PC-9 (cell line): ENCODE results near the gene PIPOX. TPM values are rescaled to one million over a fixed set of nuclear protein-coding genes. Genes with fewer than 3 reads are reported as not detected.

Experiments
- BruUV-seq: library from RNA; stranded (reverse); fragments of 400-500 nt; replicated peaks from 2 replicates; lab custom pipeline; 2021; lab: Mats Ljungman, UMichigan
- CTCF ChIA-PET: fragments of 300-600 bp; sonication (Branson Sonifier 250); formaldehyde crosslinking; loops from one replicate; lab custom pipeline; 2022; ENCODE audit warnings: antibody characterized with exemption; lab: Charles Lee
- POLR2A ChIA-PET: fragments of 300-600 bp; sonication (Branson Sonifier 250); formaldehyde crosslinking; loops from one replicate; lab custom pipeline; 2022; ENCODE audit warnings: antibody characterized with exemption; ENCODE audit not compliant: unreplicated experiment; lab: Charles Lee
- DNase-seq, 2 experiments: peaks; one replicate each; pipeline versions ENCODE4 v3.0.0 to v3.0.0-alpha.2; 2015 to 2022; ENCODE audit warnings: mixed read lengths in 1 of 2
- H2AFZ ChIP-seq: fragments of 200-600 bp; sonication (generic); 2 replicates; pipeline ENCODE4 v1.8.1; 2017; ENCODE audit warnings: antibody characterized with exemption
- H3F3A ChIP-seq: fragments of 200-600 bp; sonication (generic); 2 replicates; pipeline ENCODE4 v1.8.1; 2017; ENCODE audit warnings: antibody characterized with exemption, mild to moderate bottlenecking, low read depth; ENCODE audit not compliant: insufficient read depth
- H3K27ac ChIP-seq: fragments of 200-600 bp; sonication (generic); 2 replicates; pipeline ENCODE4 v1.6.1; 2016; ENCODE audit warnings: mixed run types
- H3K27me3 ChIP-seq: fragments of 200-600 bp; sonication (generic); 2 replicates; pipeline ENCODE4 v1.6.1; 2016; ENCODE audit warnings: low read depth, mixed run types; ENCODE audit not compliant: insufficient read depth
- H3K36me3 ChIP-seq: fragments of 200-600 bp; sonication (generic); 2 replicates; pipeline ENCODE4 v1.6.1; 2016; ENCODE audit warnings: low read depth, mixed run types
- H3K4me1 ChIP-seq: fragments of 200-600 bp; sonication (generic); replicated peaks from 2 replicates; pipeline ENCODE4 v1.6.1; 2016; ENCODE audit warnings: mixed run types; ENCODE audit not compliant: insufficient read depth
- H3K4me2 ChIP-seq: fragments of 200-600 bp; sonication (generic); 2 replicates; pipeline ENCODE4 v1.6.1; 2017; ENCODE audit warnings: mixed run types
- H3K4me3 ChIP-seq: fragments of 200-600 bp; sonication (generic); 2 replicates; pipeline ENCODE4 v1.6.1; 2016; ENCODE audit warnings: mixed run types
- H3K79me2 ChIP-seq: fragments of 200-600 bp; sonication (generic); 2 replicates; pipeline ENCODE4 v1.6.1; 2017; ENCODE audit warnings: low read depth, mixed run types
- H3K9me2 ChIP-seq: fragments of 200-600 bp; sonication (generic); 2 replicates; pipeline ENCODE4 v1.8.1; 2017; ENCODE audit warnings: mild to moderate bottlenecking; ENCODE audit not compliant: insufficient read depth
- H3K9me3 ChIP-seq: fragments of 200-600 bp; sonication (generic); 2 replicates; pipeline ENCODE4 v1.8.1; 2016; ENCODE audit warnings: low read depth; ENCODE audit not compliant: insufficient read depth
- H4K20me1 ChIP-seq: fragments of 200-600 bp; sonication (generic); 2 replicates; pipeline ENCODE4 v1.8.1; 2017; ENCODE audit not compliant: insufficient read depth
- CTCF ChIP-seq: fragments of 200-600 bp; sonication (generic); conservative IDR thresholded peaks from 2 replicates; pipeline ENCODE4 v1.6.1; 2017; ENCODE audit warnings: mixed run types, antibody characterized with exemption, mild to moderate bottlenecking, moderate library complexity
- EZH2 ChIP-seq: fragments of 200-600 bp; sonication (generic); IDR thresholded peaks from 2 replicates; pipeline ENCODE4 v1.8.0; 2017; ENCODE audit warnings: antibody characterized with exemption, low read depth
- intact Hi-C: fragments of 100-400 bp; cut with micrococcal nuclease; formaldehyde crosslinking; loops from one replicate; pipeline ENCODE4 v1.10.0; 2022; ENCODE audit not compliant: unreplicated experiment
- total RNA-seq: library from RNA; stranded (reverse); gene quantifications from 2 replicates; pipeline ENCODE4 v1.2.3, GENCODE V29; 2021

Gene PIPOX
- total RNA-seq, 1 experiment from 2014 or later: 2.8 TPM

- H3K4me3 ChIP-seq: no peak overlapping the region
- CTCF ChIA-PET: no interaction called here
- H3K27ac ChIP-seq: no peak overlapping the region
- H3K4me1 ChIP-seq: no peaks in the 10 kb centered on the region; the same call in 1 of the 2 replicates
- H2AFZ ChIP-seq: no peak overlapping the region
- no peaks in the 10 kb centered on the region for H3K36me3 ChIP-seq
- intact Hi-C loops: no loop called here
- H4K20me1 ChIP-seq: no peaks in the 10 kb centered on the region
- POLR2A ChIA-PET: no interaction called here
- no TSS peak for BruUV-seq
- H3K79me2 ChIP-seq: no peaks in the 10 kb centered on the region
- no peaks in the 10 kb centered on the region for H3K9me2 ChIP-seq
- no peak overlapping the region for H3K4me2 ChIP-seq
- no peak for TF ChIP-seq EZH2
- TF ChIP-seq CTCF: no peak
- no peak for DNase-seq
- no peaks in the 10 kb centered on the region for H3F3A ChIP-seq
- H3K27me3 ChIP-seq: peaks cover 72% of the 10 kb centered on the region
- H3K9me3 ChIP-seq: no peaks in the 10 kb centered on the region
Measured at GRCh38 chr17:29004081-29004692, 38.8 kb upstream of the PIPOX start.

- no TSS peak for BruUV-seq
- Histone ChIP-seq H3K9me2 (no peaks in the 10 kb centered on the region), H3K27me3 (peaks cover 72% of the 10 kb centered on the region), H3K36me3 (no peaks in the 10 kb centered on the region), H3K79me2 (no peaks in the 10 kb centered on the region), H2AFZ (no peak within 1 kb of the TSS), H3F3A (no peaks in the 10 kb centered on the region), H3K4me3 (no peak within 1 kb of the TSS), H3K4me2 (no peak within 1 kb of the TSS), H3K4me1 (no peaks in the 10 kb centered on the region; the same call in 1 of the 2 replicates), H4K20me1 (no peaks in the 10 kb centered on the region), H3K9me3 (no peaks in the 10 kb centered on the region), H3K27ac (no peak within 1 kb of the TSS)
- peak in 1 of 2 experiments; percentile 58 for DNase-seq
- CTCF ChIA-PET: no interaction called here
- intact Hi-C loops: no loop called here
- TF ChIP-seq CTCF (no peak), EZH2 (no peak)
- POLR2A ChIA-PET: no interaction called here
Measured at GRCh38 chr17:29005936-29006511, 36.9 kb upstream of the PIPOX start, which contains the start of gene SEZ6. Gene SEZ6, minus strand, starts transcription at chr17:29006033. Its CDS starts 164 bp downstream, at chr17:29005869.

- Histone ChIP-seq H3K4me1 (no peaks in the 10 kb centered on the region; the same call in 1 of the 2 replicates), H3K4me3 (no peak overlapping the region), H3K36me3 (no peaks in the 10 kb centered on the region), H3K27me3 (peaks cover 61% of the 10 kb centered on the region), H3K27ac (no peak overlapping the region), H4K20me1 (no peaks in the 10 kb centered on the region), H3K9me3 (no peaks in the 10 kb centered on the region), H3K4me2 (0 out of 2 replicates have a peak overlapping the region, but pooled peaks have one; percentile 3), H3K9me2 (no peaks in the 10 kb centered on the region), H3K79me2 (no peaks in the 10 kb centered on the region), H2AFZ (no peak overlapping the region), H3F3A (no peaks in the 10 kb centered on the region)
- intact Hi-C loops: no loop called here
- no peak for TF ChIP-seq CTCF
- TF ChIP-seq EZH2: no peak
- BruUV-seq: no TSS peak
- POLR2A ChIA-PET: no interaction called here
- CTCF ChIA-PET: no interaction called here
- DNase-seq: no peak
Measured at GRCh38 chr17:29007456-29007855, 35.5 kb upstream of the PIPOX start.
